Fibroblast of villous mesenchyme (primary cell): Measurements from ENCODE around the gene P4HB. TPM values are rescaled to one million over a fixed set of nuclear protein-coding genes. Genes with fewer than 3 reads are reported as not detected.

Experiments
- DNase-seq: peaks from one replicate; pipeline ENCODE4 v3.0.0-alpha.2; 2010; ENCODE audit warnings: low read depth
- H3K4me3 ChIP-seq: 2 replicates; pipeline ENCODE4 v1.5.1; 2011; ENCODE audit warnings: low read depth, mild to moderate bottlenecking, low read length
- CTCF ChIP-seq: IDR thresholded peaks from 2 replicates; pipeline ENCODE4 v1.5.1; 2012; ENCODE audit warnings: low read depth, mild to moderate bottlenecking, low read length; ENCODE audit not compliant: insufficient read depth
- total RNA-seq: library from RNA; depleted of rRNA; stranded (reverse); fragments of >200 nt; gene quantifications from 2 replicates; pipeline ENCODE4 v1.2.3, GENCODE V29; 2012

The P4HB gene
- total RNA-seq, 1 donor = 735 TPM

GRCh38 chr17:81871387-81872230, 11.3 kb upstream of the P4HB start:
- TF ChIP-seq CTCF = peak; percentile 25
- peak overlapping the region; percentile 85 for H3K4me3 ChIP-seq
- DNase-seq = peak; percentile 89

GRCh38 chr17:81870981-81871386, 10.6 kb upstream of the P4HB start, which contains the start of gene ARHGDIA:
TSS of gene ARHGDIA (minus strand) at chr17:81871337. CDS start at chr17:81869930, 1,407 bp downstream.
- no peak for DNase-seq
- TF ChIP-seq CTCF = no peak
- H3K4me3 ChIP-seq = peak within 1 kb of the TSS; percentile 85

- no peak for TF ChIP-seq CTCF
- peak overlapping the region; percentile 85 for H3K4me3 ChIP-seq
- DNase-seq = peak; percentile 73
These were observed 10.0 kb upstream of the P4HB start for GRCh38 chr17:81870131-81870980.

GRCh38 chr17:81869221-81870130, 9.1 kb upstream of the P4HB start:
- DNase-seq = peak; percentile 47
- H3K4me3 ChIP-seq = peak overlapping the region; percentile 85
- TF ChIP-seq CTCF = peak; percentile 86

GRCh38 chr17:81868674-81869220, 8.4 kb upstream of the P4HB start:
- peak; percentile 91 for DNase-seq
- TF ChIP-seq CTCF = no peak
- H3K4me3 ChIP-seq = peak overlapping the region; percentile 85
